ENCODE results near the gene ARL8A.

DNA sequence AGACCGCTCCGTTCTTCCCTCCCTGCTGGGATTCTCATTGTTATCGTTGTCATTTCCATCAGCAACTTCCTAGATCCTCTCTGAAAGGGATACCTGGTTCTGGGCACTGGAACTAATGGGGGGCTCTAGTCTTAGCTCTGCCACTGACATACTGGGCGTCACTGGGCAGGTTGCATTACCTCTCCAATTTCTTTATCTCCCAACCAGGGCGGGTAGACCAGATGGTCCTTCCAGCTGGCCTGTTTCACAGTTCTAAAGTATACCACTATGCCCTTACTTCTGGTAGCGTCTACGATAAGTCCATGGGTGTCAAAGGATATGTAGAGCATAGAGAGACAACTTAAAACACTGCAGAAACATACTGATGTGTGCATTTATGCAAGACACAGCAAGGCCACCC is 20.4 kb downstream of the ARL8A start:
- TF ChIP-seq, protein P1, sequence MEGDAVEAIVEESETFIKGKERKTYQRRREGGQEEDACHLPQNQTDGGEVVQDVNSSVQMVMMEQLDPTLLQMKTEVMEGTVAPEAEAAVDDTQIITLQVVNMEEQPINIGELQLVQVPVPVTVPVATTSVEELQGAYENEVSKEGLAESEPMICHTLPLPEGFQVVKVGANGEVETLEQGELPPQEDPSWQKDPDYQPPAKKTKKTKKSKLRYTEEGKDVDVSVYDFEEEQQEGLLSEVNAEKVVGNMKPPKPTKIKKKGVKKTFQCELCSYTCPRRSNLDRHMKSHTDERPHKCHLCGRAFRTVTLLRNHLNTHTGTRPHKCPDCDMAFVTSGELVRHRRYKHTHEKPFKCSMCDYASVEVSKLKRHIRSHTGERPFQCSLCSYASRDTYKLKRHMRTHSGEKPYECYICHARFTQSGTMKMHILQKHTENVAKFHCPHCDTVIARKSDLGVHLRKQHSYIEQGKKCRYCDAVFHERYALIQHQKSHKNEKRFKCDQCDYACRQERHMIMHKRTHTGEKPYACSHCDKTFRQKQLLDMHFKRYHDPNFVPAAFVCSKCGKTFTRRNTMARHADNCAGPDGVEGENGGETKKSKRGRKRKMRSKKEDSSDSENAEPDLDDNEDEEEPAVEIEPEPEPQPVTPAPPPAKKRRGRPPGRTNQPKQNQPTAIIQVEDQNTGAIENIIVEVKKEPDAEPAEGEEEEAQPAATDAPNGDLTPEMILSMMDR (IDR thresholded peaks at IDR 0.05 in 4 of 5, conservative IDR thresholded peaks at IDR 0.05 in 1 of 5): no peak
- no peak for TF ChIP-seq POLR2A (IDR thresholded peaks at IDR 0.05)

Data from gastrocnemius medialis (tissue), 4 donors.